Endothelial cell of umbilical vein (primary cell): ENCODE data around the gene EMID1. TPM values are rescaled to one million over a fixed set of nuclear protein-coding genes. Genes with fewer than 3 reads are reported as not detected.

Source experiments
- BruUV-seq: library from RNA; stranded (reverse); fragments of 400-500 nt; replicated peaks from 2 replicates; lab custom pipeline; 2021; lab: Mats Ljungman, UMichigan
- CTCF ChIA-PET: fragments of 300-600, 350-600 bp; sonication (Branson Sonifier 250); formaldehyde crosslinking; loops from one replicate; lab custom pipeline; 2021; ENCODE audit warnings: antibody characterized with exemption, inconsistent platforms; lab: Charles Lee
- POLR2A ChIA-PET: fragments of 300-600, 350-600 bp; sonication (Branson Sonifier 250); formaldehyde crosslinking; loops from one replicate; lab custom pipeline; 2021; ENCODE audit warnings: antibody characterized with exemption, inconsistent platforms; lab: Charles Lee
- DNase-seq: peaks from one replicate; pipeline ENCODE4 v3.0.0-alpha.2; 2011; ENCODE audit warnings: low read depth, low spot score
- FAIRE-seq: peaks from 2 replicates; lab custom pipeline; 2011; peaks lifted over from hg19 to GRCh38; lab: Jason Lieb, UNC
- H2AFZ ChIP-seq: 2 replicates; pipeline ENCODE4 v1.6.0; 2012; ENCODE audit warnings: low read depth, low read length, control low read depth, inconsistent platforms
- H3K27ac ChIP-seq: 2 replicates; pipeline ENCODE4 v1.5.1; 2011; ENCODE audit warnings: low read depth, mild to moderate bottlenecking, control low read depth, low read length, moderate library complexity; ENCODE audit not compliant: insufficient read depth
- H3K27me3 ChIP-seq, 2 experiments: 2 replicates each; pipeline versions ENCODE4 v1.6.0 to v1.6.1; 2011; ENCODE audit warnings: low read length in 2 of 2, mixed read lengths in 1 of 2; ENCODE audit not compliant: control insufficient read depth in 2 of 2, insufficient read depth in 2 of 2
- H3K36me3 ChIP-seq, 2 experiments: 2 replicates in 1 of 2; 3 replicates in 1 of 2; pipeline ENCODE4 v1.5.1; 2011; ENCODE audit warnings: low read length in 2 of 2, mild to moderate bottlenecking in 1 of 2, moderate library complexity in 1 of 2; ENCODE audit not compliant: control insufficient read depth in 2 of 2, insufficient read depth in 2 of 2; ENCODE audit errors: extremely low read depth in 1 of 2
- H3K4me1 ChIP-seq: 3 replicates; pipeline ENCODE4 v1.5.1; 2011; ENCODE audit warnings: mild to moderate bottlenecking, low read length; ENCODE audit not compliant: control insufficient read depth, insufficient read depth; ENCODE audit errors: extremely low read depth
- H3K4me2 ChIP-seq: 2 replicates; pipeline ENCODE4 v1.6.1; 2011; ENCODE audit warnings: low read length, control low read depth, mixed read lengths; ENCODE audit not compliant: insufficient read depth
- H3K4me3 ChIP-seq, 3 experiments: fragments of 200-600 bp in 1 of 3; sonication (generic), shearing (Covaris generic) in 1 of 3; replicated peaks in 1 of 3; 2 replicates each; pipeline ENCODE4 v1.5.1; 2011 to 2016; ENCODE audit warnings: control low read depth in 3 of 3, low read length in 3 of 3, mild to moderate bottlenecking in 2 of 3, inconsistent platforms in 1 of 3, low read depth in 1 of 3, moderate library complexity in 1 of 3; ENCODE audit not compliant: insufficient read depth in 1 of 3
- H3K79me2 ChIP-seq: 2 replicates; pipeline ENCODE4 v1.6.0; 2012; ENCODE audit warnings: low read length, inconsistent platforms; ENCODE audit not compliant: control insufficient read depth, insufficient read depth
- H3K9ac ChIP-seq: replicated peaks from 2 replicates; pipeline ENCODE3; 2011; ENCODE audit warnings: low read length, control low read depth; ENCODE audit not compliant: insufficient read depth; ENCODE audit errors: extremely low read depth
- H3K9me1 ChIP-seq: replicated peaks from 3 replicates; pipeline ENCODE4 v1.6.0; 2011; ENCODE audit warnings: mild to moderate bottlenecking, low read length; ENCODE audit not compliant: control insufficient read depth, insufficient read depth; ENCODE audit errors: extremely low read depth
- H3K9me3 ChIP-seq: replicated peaks from 2 replicates; pipeline ENCODE4 v1.5.1; 2012; ENCODE audit warnings: low read length, inconsistent platforms; ENCODE audit not compliant: control insufficient read depth, insufficient read depth
- H4K20me1 ChIP-seq: replicated peaks from 2 replicates; pipeline ENCODE3; 2011; ENCODE audit warnings: mild to moderate bottlenecking, low read length; ENCODE audit not compliant: control insufficient read depth, insufficient read depth; ENCODE audit errors: extremely low read depth
- CTCF ChIP-seq, 2 donors: IDR thresholded peaks; 1 replicate in 1 of 2; 2 replicates in 1 of 2; pipeline ENCODE4 v1.5.1; 2011; ENCODE audit warnings: low read length in 2 of 2, mild to moderate bottlenecking in 2 of 2, moderate library complexity in 2 of 2, control low read depth in 1 of 2, inconsistent platforms in 1 of 2, low read depth in 1 of 2; ENCODE audit not compliant: insufficient read depth in 1 of 2; ENCODE audit errors: extremely low read depth in 1 of 2
- EZH2 ChIP-seq: IDR thresholded peaks from 2 replicates; pipeline ENCODE4 v1.6.1; 2012; ENCODE audit warnings: borderline replicate concordance, low read depth, mild to moderate bottlenecking, moderate library complexity, low read length, inconsistent platforms; ENCODE audit not compliant: severe bottlenecking
- FOS ChIP-seq: IDR thresholded peaks from 2 replicates; pipeline ENCODE4 v1.6.1; 2011; ENCODE audit warnings: mild to moderate bottlenecking, low read length, moderate library complexity, borderline replicate concordance; ENCODE audit not compliant: insufficient read depth
- GATA2 ChIP-seq: IDR thresholded peaks from 2 replicates; pipeline ENCODE4 v1.7.0; 2011; ENCODE audit warnings: low read depth, mild to moderate bottlenecking, moderate library complexity, mixed read lengths, low read length; ENCODE audit not compliant: insufficient read length, insufficient read depth
- JUN ChIP-seq: IDR thresholded peaks from 2 replicates; pipeline ENCODE4 v1.6.1; 2011; ENCODE audit warnings: borderline replicate concordance, low read depth; ENCODE audit not compliant: insufficient read length, insufficient read depth
- MAX ChIP-seq: IDR thresholded peaks from 2 replicates; pipeline ENCODE4 v1.6.1; 2011; ENCODE audit not compliant: insufficient read depth, insufficient read length
- MYC ChIP-seq: IDR thresholded peaks from one replicate; pipeline ENCODE4 v1.6.1; 2011; ENCODE audit warnings: mild to moderate bottlenecking, low read depth, low read length
- POLR2A ChIP-seq: IDR thresholded peaks from 2 replicates; pipeline ENCODE4 v1.6.1; 2012; ENCODE audit warnings: low read depth, mild to moderate bottlenecking, control low read depth, low read length
- POLR2AphosphoS5 ChIP-seq: IDR thresholded peaks from 2 replicates; pipeline ENCODE4 v1.6.1; 2012; ENCODE audit warnings: low read depth, mild to moderate bottlenecking, control low read depth, low read length, moderate library complexity; ENCODE audit not compliant: insufficient read depth
- dilution Hi-C: fragments of 300-500 bp; cut with MboI; formaldehyde crosslinking; loops from one replicate; pipeline ENCODE4 v1.15.0; 2019; ENCODE audit warnings: low sequenced_read_pairs; ENCODE audit not compliant: extremely low pct_ligation_motif_present
- intact Hi-C: fragments of 100-400 bp; cut with micrococcal nuclease; formaldehyde crosslinking; loops from one replicate; pipeline ENCODE4 v1.10.0; 2022
- polyA plus RNA-seq, 4 experiments: library from polyadenylated mRNA; depleted of rRNA in 3 of 4; stranded (reverse) in 3 of 4; unstranded in 1 of 4; fragments of >200 nt; gene quantifications; 2 replicates each; pipeline versions ENCODE4 v1.2.1 to v1.2.3, GENCODE V29; 2011 to 2012; ENCODE audit warnings: missing spikeins in 1 of 4
- total RNA-seq: library from RNA; stranded (reverse); gene quantifications from 2 replicates; pipeline ENCODE4 v1.2.3, GENCODE V29; 2021

EMID1 gene
- total and polyA plus RNA-seq, 2 donors (not counting 3 experiments of a cell fraction or from before 2014, with no cell fraction given): 0.51 to 0.75 TPM

GRCh38 chr22:29171721-29172120 is 34.0 kb upstream of the EMID1 start:
- H3K9me1 ChIP-seq: no peaks in the 10 kb centered on the region
- TF ChIP-seq JUN (no peak), MYC (no peak), POLR2A (no peak)

GRCh38 chr22:29172216-29172615 is 33.5 kb upstream of the EMID1 start:
- FAIRE-seq: no peak
- ChIA-PET POLR2A (no interaction called here), CTCF (no interaction called here)
- dilution Hi-C loops: no loop called here
- Histone ChIP-seq H3K9ac (no peak overlapping the region), H3K79me2 (no peaks in the 10 kb centered on the region), H4K20me1 (no peaks in the 10 kb centered on the region), H3K27ac (no peak overlapping the region), H3K9me1 (no peaks in the 10 kb centered on the region), H3K36me3 (no peaks in the 10 kb centered on the region), H3K27me3 (peaks cover 0 to 9% of the 10 kb centered on the region in 2 experiments), H3K4me2 (no peak overlapping the region), H3K4me1 (no peaks in the 10 kb centered on the region), H3K9me3 (no peaks in the 10 kb centered on the region), H3K4me3 (no peak overlapping the region), H2AFZ (no peak overlapping the region)
- no TSS peak for BruUV-seq
- intact Hi-C loops: no loop called here
- DNase-seq: no peak
- no peak for TF ChIP-seq GATA2
- no peak for TF ChIP-seq EZH2
- TF ChIP-seq FOS: no peak
- TF ChIP-seq CTCF (IDR thresholded peaks at IDR 0.05; ENCODE audit: extremely low read depth in 1 of 2, insufficient read depth in 1 of 2, low read depth in 1 of 2, low read length in 2 of 2): no peak
- no peak for TF ChIP-seq POLR2AphosphoS5
- no peak for TF ChIP-seq MAX
- TF ChIP-seq MYC: no peak
- TF ChIP-seq POLR2A: no peak
- TF ChIP-seq JUN: no peak

More at GRCh38 chr22:29171721-29172120, 34.0 kb upstream of the EMID1 start:
- Histone ChIP-seq H3K36me3 (no peaks in the 10 kb centered on the region), H3K27ac (no peak overlapping the region), H3K79me2 (no peaks in the 10 kb centered on the region), H3K4me3 (no peak overlapping the region), H4K20me1 (no peaks in the 10 kb centered on the region), H3K4me1 (no peaks in the 10 kb centered on the region), H3K4me2 (no peak overlapping the region), H2AFZ (no peak overlapping the region), H3K27me3 (peaks cover 0 to 9% of the 10 kb centered on the region in 2 experiments), H3K9ac (no peak overlapping the region), H3K9me3 (no peaks in the 10 kb centered on the region)
- intact Hi-C loops (no loop called here), dilution Hi-C loops (no loop called here)
- DNase-seq: no peak
- CTCF ChIA-PET: no interaction called here
- BruUV-seq: no TSS peak
- no peak for FAIRE-seq
- POLR2A ChIA-PET: no interaction called here
